NCI-H446 treated with DMSO at 0.1 percent for 48 hours (cell line): ENCODE results near the gene PSME2.
"Not testable (repeated sequence)": the region's sequence is repeated elsewhere in the genome, so short reads cannot be mapped to it uniquely, and the experiment has no call there.

Experiments used
- DNase-seq: peaks from one replicate; lab custom pipeline; 2025; lab: John Stamatoyannopoulos, UW

The PSME2 gene

DNA sequence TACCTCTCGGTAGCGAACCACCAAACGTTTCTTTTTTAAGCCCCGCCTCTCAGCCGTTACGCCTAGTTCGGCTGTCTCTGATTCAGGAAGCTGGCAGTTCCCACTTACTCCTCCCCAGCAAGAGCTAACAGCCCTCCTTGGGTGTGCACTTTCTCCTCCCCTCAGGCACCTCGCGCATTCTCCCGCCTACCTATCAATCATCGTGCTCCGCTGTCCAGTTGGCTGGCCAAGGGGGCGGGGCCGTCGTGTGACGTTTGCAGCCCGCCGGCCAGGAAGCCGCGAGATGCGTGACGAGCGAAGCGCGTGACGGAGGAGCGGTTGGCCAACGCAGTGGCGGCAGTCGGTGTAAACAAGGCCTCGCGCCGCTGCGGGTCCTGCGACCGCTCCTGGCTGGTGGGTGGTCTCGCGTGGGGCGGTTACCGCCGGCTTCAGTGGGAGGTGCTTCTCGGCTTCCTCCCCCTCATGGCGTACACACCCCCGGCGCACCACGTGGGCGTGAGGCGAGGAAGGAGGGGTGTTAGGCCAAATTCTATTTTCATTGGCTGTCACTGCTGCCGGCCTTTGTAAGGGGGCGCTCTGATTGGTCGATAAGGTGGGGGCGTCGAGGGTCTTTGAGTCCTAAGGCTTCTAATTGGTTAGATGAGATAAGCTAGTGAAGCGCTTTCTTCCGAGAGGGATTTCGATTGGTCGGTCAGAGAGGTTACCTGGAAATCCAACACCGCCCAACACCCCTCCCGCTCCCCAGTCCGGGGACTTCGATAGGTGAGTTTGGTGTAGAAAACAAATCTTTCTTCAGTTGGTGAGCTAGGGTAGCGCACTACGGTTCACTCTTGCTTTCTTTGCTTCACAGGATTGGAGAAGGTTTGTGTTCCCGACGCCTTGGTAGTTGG lies 31.6 kb downstream of the PSME2 start, which contains the start of the genes DCAF11 and NRL:
TSS of gene DCAF11 (plus strand) at position 246 of the 890 bp plus-strand sequence. CDS start 818 bp downstream, outside the sequence.
TSS of gene NRL (minus strand) at position 418 of the 890 bp plus-strand sequence. CDS start 32,101 bp downstream, outside the sequence.
- DNase-seq: peak; percentile 100

DNA sequence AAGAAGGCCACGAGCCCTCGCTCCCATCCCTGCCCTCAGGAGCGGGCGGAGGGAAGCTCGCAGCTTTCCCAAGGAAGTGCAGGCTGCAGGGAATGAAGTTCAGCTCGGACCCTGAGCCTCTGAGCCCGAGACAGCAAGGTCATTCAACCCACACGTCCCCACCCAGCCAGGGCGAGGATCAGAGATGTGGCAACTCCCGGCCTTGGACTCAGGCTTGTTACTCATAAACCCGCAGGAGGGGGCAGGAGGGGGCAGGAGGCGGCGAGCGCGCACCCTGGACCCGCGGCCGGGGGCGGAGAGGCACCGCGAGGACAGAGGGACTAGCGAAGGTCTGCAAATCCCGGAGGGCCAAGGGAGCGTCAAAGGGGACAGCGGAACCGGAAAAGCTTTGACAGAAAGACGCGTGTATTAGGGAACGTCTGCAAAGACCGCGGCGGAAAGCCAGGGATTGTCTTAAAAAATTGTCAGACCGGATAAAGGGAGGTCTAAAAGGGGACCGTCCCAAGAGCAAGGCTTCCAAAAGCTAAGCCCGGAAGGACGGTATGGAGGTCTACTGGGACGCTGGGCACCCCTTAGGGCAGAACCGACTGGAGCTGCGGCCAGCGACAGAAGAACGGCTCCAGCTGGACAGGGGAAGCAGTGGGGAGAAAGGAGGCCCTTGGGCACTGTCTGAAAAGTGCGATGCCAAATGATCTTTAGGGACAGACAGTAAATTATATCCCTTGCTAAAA lies 32.4 kb downstream of the PSME2 start:
- DNase-seq: peak; percentile 92

DNA sequence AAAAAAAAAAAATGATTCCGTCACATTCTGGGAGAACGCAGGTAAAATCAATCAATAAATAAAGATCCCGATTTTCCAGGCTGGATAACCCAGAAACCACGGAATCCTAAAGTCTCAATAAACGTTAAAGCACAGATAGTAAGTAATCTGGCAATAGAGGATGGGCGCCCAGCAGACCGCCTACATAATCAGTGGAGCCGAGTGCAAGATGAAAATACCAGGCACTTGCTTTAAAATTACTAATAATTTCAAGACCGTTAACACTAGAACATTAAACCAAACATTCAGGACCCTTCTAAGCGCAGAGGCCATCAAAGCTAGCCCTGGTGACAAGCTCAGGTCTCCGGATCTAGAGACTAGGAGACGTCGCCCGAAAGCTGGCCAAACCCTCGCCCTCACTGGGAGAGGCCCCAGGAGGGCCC lies 33.0 kb downstream of the PSME2 start:
- DNase-seq: no peak

DNA sequence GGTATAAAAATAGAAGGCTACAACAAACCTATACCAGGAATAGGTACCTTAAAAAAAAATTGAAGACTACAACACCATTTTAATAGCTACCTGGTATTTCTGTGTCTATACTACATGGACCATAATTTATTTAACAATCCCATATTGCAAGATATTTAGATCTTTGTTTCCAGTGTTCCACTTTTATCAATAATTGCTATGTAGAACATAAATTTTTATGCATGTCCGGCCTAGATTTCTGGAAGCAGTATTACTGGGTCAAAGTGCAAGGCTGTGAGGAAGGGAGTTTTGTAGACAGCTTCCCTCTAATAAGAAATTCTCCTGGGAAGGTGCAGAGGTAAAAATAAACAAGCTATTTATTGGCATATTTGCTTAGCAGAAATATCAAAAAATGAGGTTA lies 35.9 kb downstream of the PSME2 start:
- no peak for DNase-seq

DNA sequence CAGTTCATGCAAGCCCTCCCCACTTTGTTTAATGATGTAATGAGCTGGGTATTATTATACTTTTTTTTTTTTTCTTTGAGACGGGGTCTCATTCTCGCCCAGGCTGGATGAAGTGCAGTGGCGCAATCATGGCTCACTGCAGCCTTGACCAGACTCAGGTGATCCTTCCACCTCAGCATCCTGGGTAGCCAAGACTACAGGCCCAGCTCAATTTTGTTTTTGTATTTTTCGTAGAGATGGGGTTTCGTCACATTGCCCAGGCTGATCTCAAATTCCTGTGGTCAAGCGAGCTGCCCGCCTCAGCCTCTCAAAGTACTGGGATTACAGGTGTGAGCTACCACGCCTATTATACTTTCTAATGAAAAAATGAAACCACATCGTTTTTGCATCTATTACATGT lies 36.4 kb downstream of the PSME2 start:
- DNase-seq: no peak

DNA sequence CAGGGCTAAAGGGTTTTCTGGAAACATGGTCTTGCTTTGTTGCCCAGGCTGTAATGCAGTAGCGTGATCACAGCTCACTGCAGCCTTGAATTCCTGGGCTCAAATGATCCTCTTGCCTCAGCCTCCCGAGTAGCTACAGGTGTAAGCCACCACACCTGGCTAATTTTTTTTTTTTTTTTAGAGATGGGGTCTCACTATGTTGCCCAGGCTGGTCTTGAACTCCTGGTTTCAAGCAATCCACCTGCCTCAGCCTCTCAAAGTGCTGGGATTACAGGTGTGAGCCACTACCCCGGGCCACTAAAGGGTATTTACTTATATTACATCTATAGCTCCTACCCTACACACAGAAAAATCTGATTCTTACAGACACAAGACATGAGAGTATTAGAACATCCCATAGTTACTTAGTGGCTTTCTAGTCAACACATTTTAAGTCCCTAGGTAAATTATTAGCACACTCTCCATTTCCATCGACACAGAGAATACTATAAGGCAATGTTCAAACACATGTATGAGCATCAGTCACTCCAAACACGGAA lies 38.0 kb downstream of the PSME2 start:
- no peak for DNase-seq

DNA sequence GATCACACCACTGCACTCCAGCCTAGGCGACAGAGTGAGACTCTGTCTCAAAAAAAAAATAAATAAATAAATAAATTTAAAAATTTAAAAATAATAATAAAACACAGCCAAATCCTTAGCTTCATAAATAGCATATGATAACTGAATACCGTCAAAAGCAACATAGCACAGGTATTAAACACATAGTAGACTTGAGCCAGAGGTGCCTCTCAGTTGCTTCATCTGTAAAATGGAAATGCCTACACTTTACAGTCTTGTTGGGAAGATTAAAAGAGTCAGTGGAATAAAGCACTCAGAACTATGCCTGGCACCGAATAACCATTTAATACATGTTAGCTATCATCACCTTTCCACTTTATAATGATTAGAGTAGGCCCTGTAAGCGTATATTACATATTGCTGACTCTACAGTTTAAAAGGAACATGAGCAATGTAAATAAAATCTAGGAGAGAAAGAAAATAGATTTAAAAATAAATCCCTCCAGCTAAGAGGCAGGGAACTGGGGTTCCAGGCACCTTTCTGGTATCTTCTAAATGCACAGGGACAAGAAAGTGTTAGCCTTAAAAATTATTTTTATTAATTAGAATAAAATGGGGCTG lies 39.6 kb downstream of the PSME2 start:
- no peak for DNase-seq

DNA sequence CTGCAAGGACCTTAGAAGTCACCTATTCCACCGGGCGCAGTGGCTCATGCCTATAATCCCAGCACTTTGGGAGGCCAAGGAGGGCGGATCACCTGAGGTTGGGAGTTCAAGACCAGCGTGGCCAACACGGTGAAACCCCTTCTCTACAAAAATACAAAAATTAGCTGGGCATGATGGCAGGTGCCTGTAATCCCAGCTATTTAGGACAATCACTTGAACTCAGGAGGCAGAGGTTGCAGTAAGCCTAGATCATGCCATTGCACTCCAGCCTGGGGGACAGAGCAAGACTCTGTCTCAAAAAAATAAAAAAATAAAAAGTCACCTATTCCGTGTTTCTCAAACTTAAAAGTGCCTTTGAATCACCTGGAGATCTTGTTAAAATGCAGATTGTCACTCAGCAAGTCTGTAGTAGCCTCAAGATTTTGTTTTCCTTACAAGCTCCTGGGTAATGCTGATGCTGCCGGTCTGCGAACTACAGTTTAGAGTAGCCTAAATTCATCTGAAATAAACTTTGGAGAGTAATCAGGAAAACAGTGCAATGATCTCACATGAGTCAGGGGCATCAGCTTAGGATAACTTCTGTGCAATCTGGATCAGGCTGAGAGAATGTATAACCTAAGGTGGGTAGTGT lies 40.7 kb downstream of the PSME2 start:
- DNase-seq: not testable (repeated sequence)

DNA sequence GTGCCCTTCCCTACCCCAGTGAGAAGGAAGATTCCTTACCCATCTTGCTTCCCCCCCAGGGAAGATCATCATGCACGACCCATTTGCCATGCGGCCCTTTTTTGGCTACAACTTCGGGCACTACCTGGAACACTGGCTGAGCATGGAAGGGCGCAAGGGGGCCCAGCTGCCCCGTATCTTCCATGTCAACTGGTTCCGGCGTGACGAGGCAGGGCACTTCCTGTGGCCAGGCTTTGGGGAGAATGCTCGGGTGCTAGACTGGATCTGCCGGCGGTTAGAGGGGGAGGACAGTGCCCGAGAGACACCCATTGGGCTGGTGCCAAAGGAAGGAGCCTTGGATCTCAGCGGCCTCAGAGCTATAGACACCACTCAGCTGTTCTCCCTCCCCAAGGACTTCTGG lies 43.0 kb downstream of the PSME2 start:
- no peak for DNase-seq

DNA sequence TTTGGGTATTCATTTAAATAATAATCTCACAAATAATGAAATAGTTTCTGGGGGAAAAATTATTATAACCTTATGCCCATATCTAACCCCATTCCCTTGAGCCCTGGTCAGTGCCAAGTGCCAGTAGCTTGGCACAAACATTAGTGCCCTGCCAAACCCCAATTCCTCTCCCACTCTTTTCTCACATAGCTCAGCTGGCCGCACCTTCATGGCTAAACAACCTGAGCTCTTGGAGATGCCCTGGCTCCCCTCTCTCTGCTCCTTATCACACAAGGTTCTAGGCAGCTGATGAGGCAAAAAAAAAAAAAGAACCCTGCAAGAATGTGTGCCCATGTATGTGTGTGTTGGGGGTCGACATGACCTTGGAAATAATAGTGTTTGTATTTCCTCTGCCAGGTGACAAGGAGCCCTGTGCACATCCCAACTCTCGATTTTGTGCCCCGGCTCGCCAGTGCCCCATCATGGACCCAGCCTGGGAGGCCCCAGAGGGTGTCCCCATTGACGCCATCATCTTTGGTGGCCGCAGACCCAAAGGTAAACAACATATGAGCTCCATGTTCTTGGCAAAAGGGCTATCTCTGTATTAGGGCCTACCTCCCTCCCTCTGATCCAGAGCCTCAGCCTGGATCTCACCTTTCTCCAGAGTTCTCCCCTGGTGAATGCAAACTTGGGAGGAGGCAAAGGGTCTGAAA lies 43.9 kb downstream of the PSME2 start:
- DNase-seq: no peak

DNA sequence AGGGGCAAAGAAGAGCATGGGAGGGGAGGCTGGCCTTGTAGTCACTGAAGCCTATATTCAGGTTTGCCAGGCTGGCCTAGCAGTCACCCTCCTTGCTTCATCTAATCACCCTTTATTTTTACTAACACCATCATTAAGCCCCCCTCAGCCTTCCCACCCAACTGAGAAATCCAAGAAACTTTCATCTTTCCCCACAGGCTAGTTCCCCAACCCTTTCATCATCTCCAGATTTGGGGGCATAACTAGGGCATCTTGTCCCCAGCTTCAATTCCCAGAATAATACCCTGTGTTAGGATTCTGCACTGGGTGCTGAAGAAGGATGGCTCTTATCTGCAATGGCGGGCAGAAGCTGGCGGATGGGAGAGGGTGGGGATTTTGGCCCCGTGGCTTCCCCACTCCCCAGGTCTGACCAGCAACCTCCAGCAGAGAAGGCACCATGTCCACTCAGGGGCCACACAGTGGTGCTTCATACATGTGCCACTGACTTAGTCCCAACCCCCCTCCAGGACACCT lies 45.4 kb downstream of the PSME2 start:
- DNase-seq: no peak

DNA sequence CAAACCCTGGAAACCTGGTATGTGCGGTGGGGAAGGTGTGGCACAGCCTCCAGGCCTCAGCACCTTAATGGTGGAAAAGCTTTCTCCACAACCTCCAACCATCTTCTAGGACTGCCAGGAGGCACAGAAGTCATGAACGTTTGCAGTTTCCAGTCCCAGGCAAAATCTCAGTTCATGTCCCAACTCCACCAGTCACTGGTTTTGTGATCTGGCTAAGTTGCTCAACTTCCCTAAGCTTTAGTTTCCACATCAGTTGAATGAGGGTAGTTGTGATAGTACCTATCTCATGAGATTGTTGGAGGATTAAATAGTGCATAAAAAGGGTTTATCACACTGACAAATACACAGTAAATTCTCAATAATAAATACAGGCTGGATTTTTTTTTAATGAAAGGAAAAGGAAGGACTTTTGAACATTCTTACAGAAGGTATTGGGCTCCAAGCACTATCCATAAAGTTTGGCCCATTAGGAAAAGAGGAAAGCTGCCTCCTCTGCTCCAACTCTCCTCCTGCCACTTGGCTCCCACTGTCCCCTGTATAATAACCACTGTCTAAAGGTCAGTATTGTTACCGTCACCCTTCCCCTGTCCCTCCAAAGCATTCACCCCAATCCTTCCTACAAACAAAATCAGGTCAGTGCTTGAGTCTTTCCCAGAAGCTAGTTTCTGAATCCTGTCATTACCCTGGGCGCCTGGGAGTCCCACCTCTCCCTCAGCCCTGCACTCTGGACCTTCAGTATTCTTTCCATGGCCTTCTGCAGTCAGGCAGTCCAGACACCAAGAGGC lies 46.0 kb downstream of the PSME2 start:
- no peak for DNase-seq

DNA sequence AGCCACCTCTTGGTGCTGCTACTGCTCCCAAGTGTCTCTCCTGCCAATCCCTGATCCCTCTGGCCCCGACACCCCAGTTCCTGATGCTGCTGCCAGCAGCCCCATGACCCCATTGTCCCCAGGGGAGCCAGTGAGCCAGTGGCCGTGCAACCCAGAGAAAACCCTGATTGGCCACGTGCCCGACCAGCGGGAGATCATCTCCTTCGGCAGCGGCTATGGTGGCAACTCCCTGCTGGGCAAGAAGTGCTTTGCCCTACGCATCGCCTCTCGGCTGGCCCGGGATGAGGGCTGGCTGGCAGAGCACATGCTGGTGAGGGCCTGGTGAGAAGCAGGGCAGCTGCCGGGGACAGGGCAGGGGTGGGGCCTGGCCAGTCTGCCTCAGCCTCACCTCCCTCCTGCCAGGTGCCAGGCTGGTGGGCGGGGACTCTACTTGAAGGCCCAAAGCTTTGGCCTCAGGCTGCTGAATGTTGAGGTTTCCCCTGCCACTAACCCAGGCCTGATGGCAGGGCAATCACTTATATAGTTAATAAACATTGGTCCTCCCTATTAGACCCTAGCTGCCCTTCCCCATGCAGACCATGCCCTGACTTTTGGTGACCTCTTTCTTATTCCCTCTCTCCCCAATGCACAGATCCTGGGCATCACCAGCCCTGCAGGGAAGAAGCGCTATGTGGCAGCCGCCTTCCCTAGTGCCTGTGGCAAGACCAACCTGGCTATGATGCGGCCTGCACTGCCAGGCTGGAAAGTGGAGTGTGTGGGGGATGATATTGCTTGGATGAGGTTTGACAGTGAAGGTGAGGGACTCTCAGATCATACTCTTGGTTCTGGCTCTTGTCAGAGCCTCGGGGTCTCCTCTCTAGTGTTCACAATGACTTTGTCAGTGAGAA lies 47.2 kb downstream of the PSME2 start:
- no peak for DNase-seq

DNA sequence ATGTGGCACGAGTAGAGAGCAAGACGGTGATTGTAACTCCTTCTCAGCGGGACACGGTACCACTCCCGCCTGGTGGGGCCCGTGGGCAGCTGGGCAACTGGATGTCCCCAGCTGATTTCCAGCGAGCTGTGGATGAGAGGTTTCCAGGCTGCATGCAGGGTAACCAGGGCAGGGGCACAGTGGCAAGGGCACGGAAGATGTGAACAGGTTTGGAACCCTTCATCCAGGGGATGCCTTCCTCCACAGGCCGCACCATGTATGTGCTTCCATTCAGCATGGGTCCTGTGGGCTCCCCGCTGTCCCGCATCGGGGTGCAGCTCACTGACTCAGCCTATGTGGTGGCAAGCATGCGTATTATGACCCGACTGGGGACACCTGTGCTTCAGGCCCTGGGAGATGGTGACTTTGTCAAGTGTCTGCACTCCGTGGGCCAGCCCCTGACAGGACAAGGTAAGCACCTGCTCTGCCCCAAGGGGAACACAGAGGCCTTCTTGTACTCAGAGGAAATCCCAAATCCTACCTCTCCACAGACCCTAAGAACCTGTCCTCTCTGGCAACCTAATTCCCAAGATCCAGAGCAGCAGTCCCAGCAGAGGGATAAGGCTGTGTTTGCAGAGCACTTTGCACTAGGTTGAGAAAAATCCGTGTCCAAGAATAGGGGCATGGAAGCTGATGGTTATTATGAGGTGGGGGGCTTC lies 48.0 kb downstream of the PSME2 start:
- DNase-seq: no peak

DNA sequence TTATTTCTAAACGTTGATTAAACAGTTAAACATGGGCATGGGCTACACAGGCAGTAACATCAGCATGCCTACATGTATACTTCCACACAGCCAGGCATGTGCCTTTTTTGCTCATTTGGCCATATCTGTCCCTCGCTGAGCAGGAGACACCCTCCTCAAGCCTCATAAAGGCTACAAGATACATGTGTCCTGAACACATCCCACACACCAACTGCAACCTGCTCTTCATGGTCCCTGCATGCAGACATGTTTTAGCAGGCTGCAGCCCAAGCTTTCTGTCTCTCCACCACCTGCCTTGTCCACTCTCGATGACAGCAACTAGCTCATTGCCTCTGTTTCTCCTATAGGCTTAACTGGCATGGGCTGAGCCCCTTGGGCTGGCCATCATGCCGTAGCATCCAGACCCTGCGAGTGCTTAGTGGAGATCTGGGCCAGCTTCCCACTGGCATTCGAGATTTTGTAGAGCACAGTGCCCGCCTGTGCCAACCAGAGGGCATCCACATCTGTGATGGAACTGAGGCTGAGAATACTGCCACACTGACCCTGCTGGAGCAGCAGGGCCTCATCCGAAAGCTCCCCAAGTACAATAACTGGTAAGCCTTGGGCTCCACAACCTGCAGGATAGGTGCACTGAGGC lies 49.7 kb downstream of the PSME2 start:
- DNase-seq: no peak

DNA sequence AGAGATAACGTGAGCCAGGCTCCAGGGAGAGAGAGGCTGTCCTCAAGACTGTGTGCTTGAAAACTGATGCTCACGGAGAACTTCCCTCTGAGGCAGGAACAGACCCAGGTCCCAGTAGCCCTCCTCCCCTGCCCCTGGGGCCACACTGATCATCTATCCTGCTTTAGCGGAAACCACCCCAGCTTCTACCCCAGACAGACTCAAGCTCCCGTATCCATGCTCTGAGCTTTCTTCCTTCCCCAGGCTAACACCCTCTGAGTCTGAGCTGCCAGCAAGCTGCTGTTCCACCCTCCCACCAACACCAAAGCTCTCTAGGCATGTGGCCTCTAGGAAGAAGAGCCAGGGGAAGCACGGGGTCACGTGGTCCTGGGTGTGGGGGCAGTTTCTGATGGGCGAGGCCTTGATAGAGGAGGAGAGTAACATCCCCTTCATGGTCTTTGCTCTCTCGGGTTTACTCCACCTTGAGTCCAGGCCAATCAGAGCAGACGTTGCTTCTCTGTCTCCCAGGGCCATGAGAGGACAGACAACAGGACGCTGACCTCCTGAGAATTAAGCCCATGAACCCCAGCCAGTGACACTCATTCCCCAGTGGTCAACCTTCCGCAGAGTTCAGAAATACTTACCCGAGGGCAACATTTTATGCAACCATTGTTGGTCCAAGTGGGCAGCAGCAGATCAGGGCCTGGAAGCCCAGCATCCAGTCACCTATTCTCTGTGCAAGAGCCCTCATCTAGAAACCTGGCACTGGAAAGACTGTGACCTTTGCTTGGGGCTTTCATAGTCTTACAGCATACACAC lies 50.9 kb downstream of the PSME2 start:
- peak; percentile 44 for DNase-seq

DNA sequence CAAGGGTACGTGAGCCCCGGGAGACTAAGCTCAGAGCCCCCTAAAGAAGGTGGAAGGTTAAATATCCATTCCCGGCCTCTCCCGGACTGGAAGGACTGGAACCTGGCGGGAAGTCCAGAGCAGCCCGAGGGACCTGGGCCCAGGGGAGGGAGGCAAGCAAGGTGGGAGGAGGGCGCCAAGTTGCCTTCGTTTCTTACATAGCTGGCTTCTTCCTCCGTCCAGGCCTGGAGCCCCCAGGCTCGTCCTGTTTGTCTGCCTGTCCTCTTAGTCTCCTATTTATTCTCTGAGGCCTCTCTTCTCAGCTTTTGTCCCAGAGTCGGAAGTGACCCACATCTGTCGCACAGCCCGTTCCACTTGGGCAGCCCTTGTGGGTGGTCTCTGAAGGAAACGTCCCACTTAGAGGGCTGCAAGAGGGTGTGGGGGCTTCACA lies 51.6 kb downstream of the PSME2 start:
- no peak for DNase-seq
